Measurements from ENCODE around the gene ADGRL3.

Gene ADGRL3

DNA sequence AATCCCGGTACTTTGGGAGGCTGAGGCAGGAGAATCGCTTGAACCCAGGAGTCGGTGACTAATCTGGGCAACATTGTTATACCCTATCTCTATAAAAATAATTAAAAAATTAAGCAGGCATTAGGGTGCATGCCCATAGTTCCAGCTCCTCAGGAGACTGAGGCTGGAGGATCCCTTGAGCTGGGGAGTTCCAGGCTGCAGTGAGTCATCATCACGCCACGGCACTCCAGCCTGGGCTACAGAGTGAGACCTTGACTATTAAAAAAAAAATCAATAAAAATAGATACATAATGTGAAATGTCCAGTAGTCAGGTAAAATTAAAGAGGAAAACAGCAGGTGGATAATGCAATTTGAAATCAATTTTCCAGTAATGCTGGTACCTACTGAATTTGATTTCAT lies 14.6 kb downstream of the ADGRL3 start:
- no peak overlapping the region for H3K27ac ChIP-seq (ENCODE audit: low read depth, low read length, poor library complexity, severe bottlenecking)
- no peaks in the 10 kb centered on the region for H3K36me3 ChIP-seq (ENCODE audit: insufficient read depth, low read length)
- no peaks in the 10 kb centered on the region for H3F3A ChIP-seq (ENCODE audit: insufficient read depth, low read length)
- no peak overlapping the region for H3K4me3 ChIP-seq (ENCODE audit: low read depth, low read length, poor library complexity, severe bottlenecking)
- H3K27me3 ChIP-seq (ENCODE audit: insufficient read depth, low read length): no peaks in the 10 kb centered on the region
- no peak overlapping the region for H3K4me2 ChIP-seq (ENCODE audit: low read length)
- no peak for TF ChIP-seq EZH2 (IDR thresholded peaks at IDR 0.05; ENCODE audit: borderline replicate concordance, low read length)
- TF ChIP-seq, protein P1, sequence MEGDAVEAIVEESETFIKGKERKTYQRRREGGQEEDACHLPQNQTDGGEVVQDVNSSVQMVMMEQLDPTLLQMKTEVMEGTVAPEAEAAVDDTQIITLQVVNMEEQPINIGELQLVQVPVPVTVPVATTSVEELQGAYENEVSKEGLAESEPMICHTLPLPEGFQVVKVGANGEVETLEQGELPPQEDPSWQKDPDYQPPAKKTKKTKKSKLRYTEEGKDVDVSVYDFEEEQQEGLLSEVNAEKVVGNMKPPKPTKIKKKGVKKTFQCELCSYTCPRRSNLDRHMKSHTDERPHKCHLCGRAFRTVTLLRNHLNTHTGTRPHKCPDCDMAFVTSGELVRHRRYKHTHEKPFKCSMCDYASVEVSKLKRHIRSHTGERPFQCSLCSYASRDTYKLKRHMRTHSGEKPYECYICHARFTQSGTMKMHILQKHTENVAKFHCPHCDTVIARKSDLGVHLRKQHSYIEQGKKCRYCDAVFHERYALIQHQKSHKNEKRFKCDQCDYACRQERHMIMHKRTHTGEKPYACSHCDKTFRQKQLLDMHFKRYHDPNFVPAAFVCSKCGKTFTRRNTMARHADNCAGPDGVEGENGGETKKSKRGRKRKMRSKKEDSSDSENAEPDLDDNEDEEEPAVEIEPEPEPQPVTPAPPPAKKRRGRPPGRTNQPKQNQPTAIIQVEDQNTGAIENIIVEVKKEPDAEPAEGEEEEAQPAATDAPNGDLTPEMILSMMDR (IDR thresholded peaks at IDR 0.05; ENCODE audit: low read length): no peak
- no peaks in the 10 kb centered on the region for H3K79me2 ChIP-seq (ENCODE audit: insufficient read depth, low read length)
- no peaks in the 10 kb centered on the region for H3K4me1 ChIP-seq (ENCODE audit: insufficient read depth, low read length, severe bottlenecking)
- H3K9me3 ChIP-seq (ENCODE audit: low read length): no peaks in the 10 kb centered on the region
- H4K20me1 ChIP-seq (ENCODE audit: insufficient read depth, low read length): no peaks in the 10 kb centered on the region
- no peak overlapping the region for H2AFZ ChIP-seq (ENCODE audit: low read length)
- H3K9me2 ChIP-seq (ENCODE audit: low read depth, low read length): no peaks in the 10 kb centered on the region
- no peak overlapping the region for H3K9ac ChIP-seq (ENCODE audit: low read length)

DNA sequence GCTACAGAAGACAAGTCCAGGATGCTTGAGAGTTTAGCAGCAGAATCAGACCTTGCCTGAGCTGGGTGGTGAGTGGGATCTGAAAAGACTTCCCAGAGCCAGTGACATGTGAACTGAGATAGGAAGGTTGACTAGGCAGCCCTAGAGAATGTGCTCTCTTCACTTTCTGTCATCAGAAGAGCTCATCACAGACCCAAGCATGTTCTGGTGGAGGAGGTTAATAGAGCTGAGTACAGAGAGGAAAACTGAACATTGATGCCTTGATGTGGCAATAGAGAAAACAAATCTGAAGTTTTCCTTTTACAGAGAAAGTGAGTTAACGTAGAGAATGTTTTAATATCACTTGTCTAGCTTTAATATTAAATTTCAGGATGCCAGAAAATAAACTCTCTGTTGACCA lies 17.1 kb downstream of the ADGRL3 start:
- H3K36me3 ChIP-seq (ENCODE audit: insufficient read depth, low read length): no peaks in the 10 kb centered on the region

DNA sequence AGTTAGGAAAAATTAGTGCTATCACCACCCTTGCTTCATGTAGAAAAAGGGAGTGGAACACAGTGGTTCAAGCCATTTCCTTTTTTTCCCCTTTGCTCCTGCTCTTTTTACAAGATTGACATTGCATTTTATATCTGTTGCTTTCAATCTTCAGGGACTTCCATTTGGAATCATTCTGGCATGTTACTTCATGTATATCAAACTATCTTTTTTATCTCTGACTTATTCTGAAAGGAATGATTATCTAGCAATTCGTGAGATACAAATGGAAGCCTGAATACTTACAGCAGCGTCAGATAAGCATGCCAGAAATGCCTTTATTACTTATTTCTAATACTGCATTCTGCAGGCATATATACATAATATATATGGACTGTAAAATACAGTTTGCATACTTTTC lies 20.4 kb downstream of the ADGRL3 start:
- Histone ChIP-seq H4K20me1 (ENCODE audit: insufficient read depth, low read length) (no peaks in the 10 kb centered on the region), H3K4me2 (ENCODE audit: low read length) (no peak overlapping the region), H3K27ac (ENCODE audit: low read depth, low read length, poor library complexity, severe bottlenecking) (no peak overlapping the region), H3K4me1 (ENCODE audit: insufficient read depth, low read length, severe bottlenecking) (no peaks in the 10 kb centered on the region), H3F3A (ENCODE audit: insufficient read depth, low read length) (no peaks in the 10 kb centered on the region), H3K4me3 (ENCODE audit: low read depth, low read length, poor library complexity, severe bottlenecking) (no peak overlapping the region), H3K9me2 (ENCODE audit: low read depth, low read length) (no peaks in the 10 kb centered on the region), H3K27me3 (ENCODE audit: insufficient read depth, low read length) (no peaks in the 10 kb centered on the region), H2AFZ (ENCODE audit: low read length) (no peak overlapping the region), H3K9ac (ENCODE audit: low read length) (no peak overlapping the region), H3K79me2 (ENCODE audit: insufficient read depth, low read length) (no peaks in the 10 kb centered on the region), H3K36me3 (ENCODE audit: insufficient read depth, low read length) (no peaks in the 10 kb centered on the region), H3K9me3 (ENCODE audit: low read length) (no peaks in the 10 kb centered on the region)
- TF ChIP-seq, protein P1 (IDR thresholded peaks at IDR 0.05; ENCODE audit: low read length): no peak
- no peak for TF ChIP-seq EZH2 (IDR thresholded peaks at IDR 0.05; ENCODE audit: borderline replicate concordance, low read length)

More for the DNA sequence above, 17.1 kb downstream of the ADGRL3 start:
- Histone ChIP-seq H3K9ac (ENCODE audit: low read length) (no peak overlapping the region), H3K4me2 (ENCODE audit: low read length) (no peak overlapping the region), H3F3A (ENCODE audit: insufficient read depth, low read length) (no peaks in the 10 kb centered on the region), H4K20me1 (ENCODE audit: insufficient read depth, low read length) (no peaks in the 10 kb centered on the region), H3K4me1 (ENCODE audit: insufficient read depth, low read length, severe bottlenecking) (no peaks in the 10 kb centered on the region), H3K27me3 (ENCODE audit: insufficient read depth, low read length) (no peaks in the 10 kb centered on the region), H3K4me3 (ENCODE audit: low read depth, low read length, poor library complexity, severe bottlenecking) (no peak overlapping the region), H2AFZ (ENCODE audit: low read length) (no peak overlapping the region), H3K27ac (ENCODE audit: low read depth, low read length, poor library complexity, severe bottlenecking) (no peak overlapping the region), H3K79me2 (ENCODE audit: insufficient read depth, low read length) (no peaks in the 10 kb centered on the region), H3K9me2 (ENCODE audit: low read depth, low read length) (no peaks in the 10 kb centered on the region), H3K9me3 (ENCODE audit: low read length) (no peaks in the 10 kb centered on the region)
- no peak for TF ChIP-seq EZH2 (IDR thresholded peaks at IDR 0.05; ENCODE audit: borderline replicate concordance, low read length)
- TF ChIP-seq, protein P1 (IDR thresholded peaks at IDR 0.05; ENCODE audit: low read length): no peak

All from OCI-LY1 (cell line).